IMR-90 (cell line): ENCODE measurements around the gene LDLRAD4. TPM values are rescaled to one million over a fixed set of nuclear protein-coding genes. Genes with fewer than 3 reads are reported as not detected.

ENCODE experiments used
- ATAC-seq: fragments of 200-7000 bp; cut with Tn5 transposase; 2 replicates; pipeline ENCODE4 v1.9.1; 2020; ENCODE audit warnings: low read depth, mild to moderate bottlenecking, moderate library complexity
- BruUV-seq: library from RNA; stranded (reverse); fragments of 400-500 nt; replicated peaks from 2 replicates; lab custom pipeline; 2021; lab: Mats Ljungman, UMichigan
- CTCF ChIA-PET: fragments of 300-600 bp; formaldehyde crosslinking; extraction: SDS; loops from one replicate; lab custom pipeline; 2021; ENCODE audit warnings: antibody characterized with exemption; lab: Yijun Ruan, JAX
- POLR2A ChIA-PET: fragments of 300-600 bp; sonication (Branson Sonifier 250); formaldehyde crosslinking; loops from one replicate; lab custom pipeline; 2022; ENCODE audit warnings: antibody characterized with exemption; ENCODE audit not compliant: unreplicated experiment; lab: Charles Lee
- DNase-seq: peaks from one replicate; pipeline ENCODE4 v3.0.0; 2013
- H2AFZ ChIP-seq: replicated peaks from 2 replicates; pipeline ENCODE3; 2013; ENCODE audit warnings: low read length, mild to moderate bottlenecking; ENCODE audit not compliant: poor library complexity
- H2AK5ac ChIP-seq: 2 replicates; pipeline ENCODE4 v1.6.1; 2013; ENCODE audit warnings: low read depth, low read length, inconsistent platforms
- H2AK9ac ChIP-seq: replicated peaks from 2 replicates; pipeline ENCODE3; 2013; ENCODE audit warnings: mild to moderate bottlenecking, low read depth, low read length, moderate library complexity; ENCODE audit not compliant: poor library complexity
- H2BK120ac ChIP-seq: 2 replicates; pipeline ENCODE4 v1.6.1; 2013; ENCODE audit warnings: low read depth, low read length, inconsistent platforms
- H2BK15ac ChIP-seq: 3 replicates; pipeline ENCODE4 v1.6.1; 2013; ENCODE audit warnings: low read depth, low read length, inconsistent platforms
- H2BK20ac ChIP-seq: 2 replicates; pipeline ENCODE4 v1.6.1; 2013; ENCODE audit warnings: low read depth, mild to moderate bottlenecking, inconsistent platforms, low read length, moderate library complexity
- H2BK5ac ChIP-seq: 2 replicates; pipeline ENCODE4 v1.6.1; 2013; ENCODE audit warnings: mild to moderate bottlenecking, low read depth, low read length, inconsistent platforms; ENCODE audit not compliant: poor library complexity, severe bottlenecking
- H3K14ac ChIP-seq: replicated peaks from 2 replicates; pipeline ENCODE4 v1.6.1; 2013; ENCODE audit warnings: low read depth, low read length, inconsistent platforms
- H3K18ac ChIP-seq: 2 replicates; pipeline ENCODE4 v1.6.1; 2013; ENCODE audit warnings: low read depth, low read length, control low read depth
- H3K23ac ChIP-seq: 2 replicates; pipeline ENCODE4 v1.6.1; 2013; ENCODE audit warnings: low read depth, low read length, inconsistent platforms
- H3K27ac ChIP-seq: 2 replicates; pipeline ENCODE4 v1.5.1; 2013; ENCODE audit warnings: mild to moderate bottlenecking, control low read depth, low read length; ENCODE audit not compliant: insufficient read depth
- H3K27me3 ChIP-seq: 2 replicates; pipeline ENCODE4 v1.6.1; 2013; ENCODE audit warnings: low read length; ENCODE audit not compliant: control insufficient read depth, insufficient read depth
- H3K36me3 ChIP-seq: 2 replicates; pipeline ENCODE4 v1.6.1; 2013; ENCODE audit warnings: low read length, mixed read lengths; ENCODE audit not compliant: control insufficient read depth, insufficient read depth
- H3K4ac ChIP-seq: 2 replicates; pipeline ENCODE4 v1.6.1; 2013; ENCODE audit warnings: low read depth, low read length, inconsistent platforms
- H3K4me1 ChIP-seq: 2 replicates; pipeline ENCODE4 v1.6.1; 2013; ENCODE audit warnings: low read length, mixed read lengths; ENCODE audit not compliant: control insufficient read depth, insufficient read depth
- H3K4me2 ChIP-seq: 2 replicates; pipeline ENCODE4 v1.6.1; 2013; ENCODE audit warnings: low read depth, mild to moderate bottlenecking, control low read depth, low read length, moderate library complexity
- H3K4me3 ChIP-seq: 2 replicates; pipeline ENCODE4 v1.5.1; 2013; ENCODE audit warnings: low read depth, mild to moderate bottlenecking, control low read depth, low read length, moderate library complexity; ENCODE audit not compliant: insufficient read depth
- H3K56ac ChIP-seq: 2 replicates; pipeline ENCODE4 v1.6.1; 2013; ENCODE audit warnings: low read length, inconsistent platforms; ENCODE audit not compliant: insufficient read depth; ENCODE audit errors: extremely low read depth
- H3K79me1 ChIP-seq, 2 experiments: 2 replicates each; pipeline ENCODE4 v1.6.1; 2013; ENCODE audit warnings: low read length in 2 of 2, inconsistent platforms in 1 of 2, low read depth in 1 of 2
- H3K9ac ChIP-seq: 2 replicates; pipeline ENCODE4 v1.6.1; 2013; ENCODE audit warnings: low read depth, low read length, control low read depth
- H3K9me1 ChIP-seq: 2 replicates; pipeline ENCODE4 v1.6.1; 2013; ENCODE audit warnings: low read length, inconsistent platforms; ENCODE audit not compliant: insufficient read depth
- H3K9me3 ChIP-seq: 2 replicates; pipeline ENCODE4 v1.6.1; 2013; ENCODE audit warnings: low read length; ENCODE audit not compliant: control insufficient read depth, insufficient read depth
- H4K20me1 ChIP-seq: 2 replicates; pipeline ENCODE4 v1.6.1; 2013; ENCODE audit warnings: low read length, inconsistent platforms; ENCODE audit not compliant: insufficient read depth
- H4K5ac ChIP-seq: 2 replicates; pipeline ENCODE4 v1.6.1; 2013; ENCODE audit warnings: mild to moderate bottlenecking, low read depth, low read length, control low read depth
- H4K8ac ChIP-seq, 2 experiments: 2 replicates each; pipeline ENCODE4 v1.6.1; 2013; ENCODE audit warnings: low read depth in 2 of 2, low read length in 2 of 2, control low read depth in 1 of 2, inconsistent platforms in 1 of 2
- H4K91ac ChIP-seq: 2 replicates; pipeline ENCODE4 v1.6.1; 2013; ENCODE audit warnings: low read depth, low read length, inconsistent platforms; ENCODE audit not compliant: insufficient read depth
- BHLHE40 ChIP-seq: fragments of 150-350 bp; IDR thresholded peaks from 2 replicates; pipeline ENCODE4 v1.6.1; 2016; ENCODE audit warnings: mild to moderate bottlenecking, low read depth, low read length
- CEBPB ChIP-seq: IDR thresholded peaks from 2 replicates; pipeline ENCODE4 v1.6.1; 2012; ENCODE audit warnings: low read depth, low read length, improper control_type of control experiment
- FOS ChIP-seq: fragments of 150-350 bp; IDR thresholded peaks from 2 replicates; pipeline ENCODE4 v1.6.1; 2016; ENCODE audit warnings: low read depth, low read length
- MAFK ChIP-seq: IDR thresholded peaks from 2 replicates; pipeline ENCODE4 v1.6.1; 2012; ENCODE audit warnings: low read depth, low read length, improper control_type of control experiment
- MAZ ChIP-seq: IDR thresholded peaks from 2 replicates; pipeline ENCODE4 v1.6.1; 2012; ENCODE audit warnings: low read depth, mild to moderate bottlenecking, low read length, improper control_type of control experiment, moderate library complexity, borderline replicate concordance
- MXI1 ChIP-seq: IDR thresholded peaks from 2 replicates; pipeline ENCODE4 v1.6.1; 2012; ENCODE audit warnings: low read depth, mild to moderate bottlenecking, low read length, moderate library complexity, borderline replicate concordance
- NFE2L2 ChIP-seq: fragments of 150-350 bp; IDR thresholded peaks from 2 replicates; pipeline ENCODE4 v1.6.1; 2016; ENCODE audit warnings: low read depth, mild to moderate bottlenecking, low read length
- POLR2A ChIP-seq: IDR thresholded peaks from 2 replicates; pipeline ENCODE4 v1.6.1; 2012; ENCODE audit warnings: mild to moderate bottlenecking, low read depth, low read length
- RCOR1 ChIP-seq: IDR thresholded peaks from 2 replicates; pipeline ENCODE4 v1.6.1; 2012; ENCODE audit warnings: mild to moderate bottlenecking, low read length, improper control_type of control experiment; ENCODE audit not compliant: insufficient replicate concordance
- RFX5 ChIP-seq: IDR thresholded peaks from 2 replicates; pipeline ENCODE4 v1.8.0; 2012; ENCODE audit warnings: low read depth, mild to moderate bottlenecking, low read length, moderate library complexity
- SMC3 ChIP-seq: fragments of 150-350 bp; IDR thresholded peaks from 2 replicates; pipeline ENCODE4 v1.6.1; 2016; ENCODE audit warnings: low read depth, mild to moderate bottlenecking, antibody characterized with exemption, low read length, moderate library complexity
- WGBS, 2 experiments: methylation state at CpG; one replicate each; pipeline versions ENCODE4 v1.1.5 to v1.1.7; 2013; ENCODE audit warnings: missing lambda C conversion rate in 2 of 2; ENCODE audit not compliant: insufficient read length in 1 of 2; ENCODE audit errors: extremely low coverage in 2 of 2; 5-methylcytosine and 5-hydroxymethylcytosine counted together
- dilution Hi-C: fragments of 300-500 bp; cut with HindIII; formaldehyde crosslinking; loops from one replicate; pipeline ENCODE4 v1.14.3; 2018; ENCODE audit warnings: low sequenced_read_pairs; ENCODE audit not compliant: unreplicated experiment
- in situ Hi-C: fragments of 300-500 bp; cut with MboI; formaldehyde crosslinking; loops from 3 replicates; pipeline ENCODE4 v1.14.3; 2019; ENCODE audit warnings: low sequenced_read_pairs, inconsistent platforms, mixed read lengths
- intact Hi-C: fragments of 100-400 bp; cut with micrococcal nuclease; formaldehyde crosslinking; loops from 2 replicates; pipeline ENCODE4 v1.10.0; 2022
- polyA plus RNA-seq, 3 experiments: library from polyadenylated mRNA; depleted of rRNA; stranded (reverse); fragments of >200 nt; gene quantifications; 2 replicates each; pipeline ENCODE4 v1.2.3, GENCODE V29; 2012; ENCODE audit warnings: low replicate concordance in 1 of 3
- total RNA-seq: library from RNA; depleted of rRNA; stranded (reverse); fragments of >200 nt; gene quantifications from 2 replicates; pipeline ENCODE4 v1.2.3, GENCODE V29; 2012
- TF ChIP-seq, protein P1 (sequence below): fragments of 150-350 bp; IDR thresholded peaks from 2 replicates; pipeline ENCODE4 v1.6.1; 2016; ENCODE audit warnings: low read depth, mild to moderate bottlenecking, low read length, moderate library complexity, borderline replicate concordance
- TF ChIP-seq, protein P2 (sequence below): fragments of 150-350 bp; IDR thresholded peaks from 2 replicates; pipeline ENCODE4 v1.6.1; 2017; ENCODE audit warnings: mild to moderate bottlenecking, antibody characterized with exemption, low read length, low read depth

LDLRAD4 gene
- total and polyA plus RNA-seq, 2 of the 4 experiments (the other 2 are of a cell fraction), result not detected

DNA sequence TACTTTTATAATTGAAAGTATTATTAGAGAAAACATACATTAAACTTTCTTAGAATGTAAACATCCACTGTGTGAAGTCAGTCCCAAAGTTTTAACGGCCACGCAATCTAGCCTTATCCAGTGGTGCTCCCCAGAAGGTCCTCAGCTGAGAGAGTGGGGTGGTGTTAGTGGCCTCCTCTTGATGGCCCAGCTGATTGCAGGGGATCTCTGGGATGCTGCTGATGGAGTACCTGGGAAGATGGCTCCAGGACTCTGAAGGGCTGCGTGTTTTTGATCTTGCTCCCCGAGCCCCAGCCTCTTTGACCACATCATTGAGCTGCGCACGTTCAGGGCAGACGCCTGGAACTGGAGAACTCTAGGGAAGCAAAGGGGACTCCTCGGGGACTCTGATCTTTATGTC, 326.4 kb downstream of the LDLRAD4 start (continued):
- TF ChIP-seq, protein P1, sequence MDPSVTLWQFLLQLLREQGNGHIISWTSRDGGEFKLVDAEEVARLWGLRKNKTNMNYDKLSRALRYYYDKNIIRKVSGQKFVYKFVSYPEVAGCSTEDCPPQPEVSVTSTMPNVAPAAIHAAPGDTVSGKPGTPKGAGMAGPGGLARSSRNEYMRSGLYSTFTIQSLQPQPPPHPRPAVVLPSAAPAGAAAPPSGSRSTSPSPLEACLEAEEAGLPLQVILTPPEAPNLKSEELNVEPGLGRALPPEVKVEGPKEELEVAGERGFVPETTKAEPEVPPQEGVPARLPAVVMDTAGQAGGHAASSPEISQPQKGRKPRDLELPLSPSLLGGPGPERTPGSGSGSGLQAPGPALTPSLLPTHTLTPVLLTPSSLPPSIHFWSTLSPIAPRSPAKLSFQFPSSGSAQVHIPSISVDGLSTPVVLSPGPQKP, result no peak
- TF ChIP-seq SMC3, result no peak
- TF ChIP-seq MAZ, result no peak

GRCh38 chr18:13545514-13545913, 327.0 kb downstream of the LDLRAD4 start:
- Histone ChIP-seq H3K4me1 (no peaks in the 10 kb centered on the region), H2BK15ac (no peak overlapping the region), H3K56ac (no peak overlapping the region), H4K20me1 (no peaks in the 10 kb centered on the region), H2BK120ac (no peak overlapping the region), H3K36me3 (no peaks in the 10 kb centered on the region), H2AK5ac (no peak overlapping the region), H3K27me3 (peaks cover 4% of the 10 kb centered on the region), H3K9me1 (no peaks in the 10 kb centered on the region), H3K27ac (no peak overlapping the region), H3K9me3 (no peaks in the 10 kb centered on the region), H3K14ac (no peak overlapping the region), H3K4me2 (no peak overlapping the region), H3K9ac (no peak overlapping the region), H4K5ac (no peak overlapping the region), H3K4ac (no peak overlapping the region), H2AK9ac (no peak overlapping the region), H2BK5ac (no peak overlapping the region), H3K4me3 (no peak overlapping the region), H3K23ac (no peak overlapping the region), H2AFZ (no peak overlapping the region), H3K18ac (no peak overlapping the region), H4K91ac (no peak overlapping the region), H3K79me1 (no peaks in the 10 kb centered on the region), H2BK20ac (no peak overlapping the region), H4K8ac (no peak overlapping the region)
- dilution Hi-C loops, result no loop called here
- in situ Hi-C loops, result no loop called here
- no TSS peak for BruUV-seq
- intact Hi-C loops, result no loop called here
- no peak for ATAC-seq
- ChIA-PET CTCF (no interaction called here), POLR2A (no interaction called here)
- DNase-seq, result no peak
- no CpG with 5 or more reads among the region's 4 CpGs for WGBS, 2 experiments
- no peak for TF ChIP-seq RFX5
- TF ChIP-seq, protein P2, sequence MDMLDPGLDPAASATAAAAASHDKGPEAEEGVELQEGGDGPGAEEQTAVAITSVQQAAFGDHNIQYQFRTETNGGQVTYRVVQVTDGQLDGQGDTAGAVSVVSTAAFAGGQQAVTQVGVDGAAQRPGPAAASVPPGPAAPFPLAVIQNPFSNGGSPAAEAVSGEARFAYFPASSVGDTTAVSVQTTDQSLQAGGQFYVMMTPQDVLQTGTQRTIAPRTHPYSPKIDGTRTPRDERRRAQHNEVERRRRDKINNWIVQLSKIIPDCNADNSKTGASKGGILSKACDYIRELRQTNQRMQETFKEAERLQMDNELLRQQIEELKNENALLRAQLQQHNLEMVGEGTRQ, result no peak
- TF ChIP-seq MAZ, result no peak
- no peak for TF ChIP-seq NFE2L2
- no peak for TF ChIP-seq MXI1
- no peak for TF ChIP-seq FOS
- TF ChIP-seq BHLHE40, result no peak
- TF ChIP-seq POLR2A, result no peak
- TF ChIP-seq RCOR1, result no peak
- TF ChIP-seq CEBPB, result no peak
- TF ChIP-seq, protein P1, result no peak
- no peak for TF ChIP-seq MAFK
